HEK293T (cell line): ENCODE results near the gene CTIF.

ENCODE experiments used
- ARNT ChIP-seq: fragments of 450-650 bp; IDR thresholded peaks from 2 replicates; pipeline ENCODE4 v1.6.1; 2017; ENCODE audit warnings: mild to moderate bottlenecking
- BHLHE40 ChIP-seq: fragments of 450-650 bp; IDR thresholded peaks from 2 replicates; pipeline ENCODE4 v1.6.1; 2016; ENCODE audit warnings: mild to moderate bottlenecking, moderate library complexity, borderline replicate concordance
- CTBP1 ChIP-seq: fragments of 450-650 bp; IDR thresholded peaks from 2 replicates; pipeline ENCODE4 v1.6.1; 2016; ENCODE audit warnings: borderline replicate concordance
- FOXA1 ChIP-seq: fragments of 450-650 bp; IDR thresholded peaks from 2 replicates; pipeline ENCODE4 v1.6.1; 2016; ENCODE audit warnings: mild to moderate bottlenecking
- FOXK2 ChIP-seq: fragments of 450-650 bp; IDR thresholded peaks from 2 replicates; pipeline ENCODE4 v1.6.1; 2016; ENCODE audit warnings: mild to moderate bottlenecking
- HDGF ChIP-seq: fragments of 450-650 bp; IDR thresholded peaks from 2 replicates; pipeline ENCODE4 v1.6.1; 2017; ENCODE audit warnings: antibody characterized with exemption, borderline replicate concordance
- NFRKB ChIP-seq: fragments of 450-650 bp; IDR thresholded peaks from 2 replicates; pipeline ENCODE4 v1.6.1; 2016; ENCODE audit warnings: mild to moderate bottlenecking, moderate library complexity
- PKNOX1 ChIP-seq: fragments of 450-650 bp; IDR thresholded peaks from 2 replicates; pipeline ENCODE4 v1.6.1; 2016
- SP1 ChIP-seq: fragments of 450-650 bp; IDR thresholded peaks from 2 replicates; pipeline ENCODE4 v1.6.1; 2017
- SUZ12 ChIP-seq: fragments of 450-650 bp; IDR thresholded peaks from 2 replicates; pipeline ENCODE4 v1.6.1; 2016; ENCODE audit warnings: mild to moderate bottlenecking
- TARDBP ChIP-seq: fragments of 450-650 bp; IDR thresholded peaks from 2 replicates; pipeline ENCODE4 v1.6.1; 2016
- ZNF384 ChIP-seq: fragments of 450-650 bp; IDR thresholded peaks from 2 replicates; pipeline ENCODE4 v1.6.1; 2016

GRCh38 chr18:48733643-48734253 lies 194.9 kb downstream of the CTIF start:
- TF ChIP-seq PKNOX1 (no peak), SP1 (no peak), NFRKB (no peak), TARDBP (no peak), FOXK2 (no peak), ARNT (no peak), ZNF384 (no peak), BHLHE40 (no peak), SUZ12 (no peak), FOXA1 (no peak), HDGF (no peak), CTBP1 (no peak)
